Measurements from ENCODE around the gene SMARCB1.

Gene SMARCB1

DNA sequence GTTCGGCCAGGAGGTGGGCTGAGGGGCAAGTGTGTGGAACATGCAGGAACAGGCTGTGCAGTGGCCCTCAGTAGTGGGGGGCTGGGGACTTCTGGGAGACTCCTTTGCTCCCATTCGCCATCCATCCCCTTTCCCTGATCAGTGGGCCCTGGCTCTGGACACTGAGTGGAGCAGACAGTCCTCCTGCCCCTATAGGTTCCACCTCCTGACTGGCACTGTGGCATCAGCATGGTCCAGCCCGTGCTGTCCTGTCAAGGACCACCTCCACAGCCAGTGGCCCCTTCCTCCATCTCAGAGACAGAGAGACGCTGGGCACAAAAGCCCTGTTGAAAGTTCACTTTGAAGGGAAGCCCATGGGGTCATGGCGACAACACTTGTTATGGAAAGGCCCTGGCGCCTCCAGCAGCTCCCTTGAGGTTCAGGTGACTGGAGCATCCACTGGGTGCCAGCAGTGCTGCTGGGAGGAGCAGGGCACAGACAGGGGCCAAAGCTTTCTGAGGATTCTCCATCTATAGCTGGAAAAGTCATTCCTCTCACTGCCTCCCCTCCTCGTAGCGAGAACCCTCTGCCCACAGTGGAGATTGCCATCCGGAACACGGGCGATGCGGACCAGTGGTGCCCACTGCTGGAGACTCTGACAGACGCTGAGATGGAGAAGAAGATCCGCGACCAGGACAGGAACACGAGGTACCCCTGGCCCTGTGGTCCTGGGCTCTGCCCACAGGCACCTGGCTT lies 46.4 kb downstream of the SMARCB1 start:
- DNase-seq = peak; percentile 18

DNA sequence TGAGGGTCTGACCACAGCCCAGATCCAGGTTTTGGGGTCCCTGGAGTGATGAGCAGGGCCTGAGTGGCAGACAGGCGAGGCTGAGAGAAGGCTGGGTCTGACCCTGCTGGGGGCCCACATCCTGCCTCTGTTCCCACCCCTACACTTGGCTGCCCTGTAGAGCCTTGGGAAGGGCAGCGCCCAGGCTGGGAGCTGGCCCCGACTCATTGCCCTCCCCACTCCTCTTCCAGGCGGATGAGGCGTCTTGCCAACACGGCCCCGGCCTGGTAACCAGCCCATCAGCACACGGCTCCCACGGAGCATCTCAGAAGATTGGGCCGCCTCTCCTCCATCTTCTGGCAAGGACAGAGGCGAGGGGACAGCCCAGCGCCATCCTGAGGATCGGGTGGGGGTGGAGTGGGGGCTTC lies 47.1 kb downstream of the SMARCB1 start:
- DNase-seq = peak; percentile 29

DNA sequence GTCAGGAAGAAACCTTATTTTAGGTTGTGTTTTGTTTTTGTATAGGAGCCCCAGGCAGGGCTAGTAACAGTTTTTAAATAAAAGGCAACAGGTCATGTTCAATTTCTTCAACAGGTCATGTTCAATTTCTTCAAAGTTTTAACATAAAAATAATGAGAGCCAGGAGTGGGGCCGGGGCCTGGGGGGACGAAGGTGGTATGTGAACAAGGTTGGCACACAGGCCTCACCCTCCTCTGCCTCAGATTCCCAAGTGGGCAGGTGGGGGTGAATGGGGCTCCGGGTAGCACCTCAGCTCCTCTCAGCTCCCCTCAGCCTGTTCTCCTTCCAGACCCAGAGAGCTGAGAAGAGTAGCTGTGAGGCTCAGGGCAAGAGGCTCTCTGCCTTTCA lies 47.6 kb downstream of the SMARCB1 start:
- no peak for DNase-seq

DNA sequence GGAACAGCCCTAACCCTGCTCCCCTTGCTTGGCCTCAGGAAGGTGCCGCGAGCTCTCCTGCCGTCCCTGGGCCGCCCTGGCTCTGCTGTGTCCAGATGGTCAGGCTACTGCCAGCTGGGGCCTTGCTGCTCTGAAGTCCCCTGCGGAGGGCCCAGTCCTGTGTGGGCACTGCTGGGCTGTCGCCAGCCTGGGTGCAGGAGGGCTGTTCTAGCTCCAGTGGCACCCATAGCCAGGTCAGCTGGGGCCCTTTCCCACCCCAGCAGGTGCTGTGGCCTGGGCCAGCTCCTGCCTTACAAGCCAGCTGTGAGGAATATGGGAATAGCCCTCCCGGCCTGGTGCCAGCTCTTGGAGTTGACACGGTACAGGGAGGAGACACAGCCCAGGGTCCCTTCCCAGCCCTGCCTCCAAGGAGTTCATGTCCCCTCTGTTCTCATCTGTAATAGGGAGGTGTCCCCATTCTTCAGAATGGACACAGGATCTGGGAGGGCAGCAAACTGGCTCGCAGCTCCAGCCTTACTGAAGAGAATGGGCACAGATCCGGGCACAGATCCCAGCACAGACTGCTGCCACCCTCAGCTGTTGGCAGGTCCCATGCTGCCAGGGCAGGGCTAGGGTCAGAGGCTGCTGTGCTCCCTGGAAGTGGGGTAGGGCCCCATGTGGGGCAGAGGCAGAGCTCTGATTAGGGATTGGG lies 48.2 kb downstream of the SMARCB1 start:
- peak; percentile 45 for DNase-seq

DNA sequence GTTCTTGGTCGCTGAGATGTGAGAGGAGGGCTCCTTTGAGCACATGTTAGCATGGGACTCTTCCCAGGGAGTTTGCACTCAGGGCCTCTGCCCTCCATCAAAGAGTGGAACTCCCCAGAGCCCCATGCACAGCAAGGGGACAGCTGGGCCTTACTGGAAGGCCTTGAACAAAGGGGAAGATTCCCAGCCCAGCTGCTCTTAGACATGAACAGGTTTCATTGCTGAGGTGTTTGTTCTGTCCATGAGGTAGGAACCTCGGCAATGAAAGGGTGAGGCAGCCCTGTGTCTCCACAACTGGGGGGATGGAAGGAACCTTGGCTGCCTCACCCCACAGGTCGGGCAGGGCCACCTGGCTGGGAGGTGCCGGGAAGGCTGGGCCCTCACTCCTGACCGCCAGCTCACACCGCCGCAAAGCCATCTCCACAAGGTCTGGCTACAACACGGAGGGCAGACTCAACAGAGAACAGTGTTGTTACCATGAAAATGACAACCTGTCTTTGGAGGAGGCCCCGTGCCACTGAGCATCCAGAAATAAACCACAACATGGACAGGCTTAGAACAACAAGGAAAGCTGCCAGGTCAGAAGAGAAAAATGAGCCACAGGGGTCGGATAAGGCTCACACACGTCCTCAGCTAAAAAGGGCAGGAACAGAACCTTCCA lies 48.8 kb downstream of the SMARCB1 start:
- DNase-seq = no peak

DNA sequence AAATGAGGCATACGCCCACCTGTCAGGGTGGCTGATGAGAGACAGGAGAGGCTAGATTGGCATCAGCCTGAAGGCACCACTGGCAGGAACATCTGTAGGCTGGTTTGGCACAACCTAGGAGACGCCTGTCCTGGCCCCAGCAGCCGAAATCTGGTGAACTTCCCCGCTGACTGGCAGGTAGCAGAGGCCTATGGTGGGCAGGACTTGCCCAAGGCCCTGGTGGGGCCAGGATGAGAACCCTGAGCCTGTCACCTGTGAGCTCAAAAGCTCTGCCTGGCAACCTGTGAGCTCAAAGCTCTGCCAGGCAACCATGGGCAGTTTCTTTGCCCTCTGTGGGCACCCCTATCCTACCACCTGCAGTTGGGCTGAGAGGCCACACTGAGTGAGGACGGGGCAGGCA lies 49.5 kb downstream of the SMARCB1 start:
- no peak for DNase-seq

DNA sequence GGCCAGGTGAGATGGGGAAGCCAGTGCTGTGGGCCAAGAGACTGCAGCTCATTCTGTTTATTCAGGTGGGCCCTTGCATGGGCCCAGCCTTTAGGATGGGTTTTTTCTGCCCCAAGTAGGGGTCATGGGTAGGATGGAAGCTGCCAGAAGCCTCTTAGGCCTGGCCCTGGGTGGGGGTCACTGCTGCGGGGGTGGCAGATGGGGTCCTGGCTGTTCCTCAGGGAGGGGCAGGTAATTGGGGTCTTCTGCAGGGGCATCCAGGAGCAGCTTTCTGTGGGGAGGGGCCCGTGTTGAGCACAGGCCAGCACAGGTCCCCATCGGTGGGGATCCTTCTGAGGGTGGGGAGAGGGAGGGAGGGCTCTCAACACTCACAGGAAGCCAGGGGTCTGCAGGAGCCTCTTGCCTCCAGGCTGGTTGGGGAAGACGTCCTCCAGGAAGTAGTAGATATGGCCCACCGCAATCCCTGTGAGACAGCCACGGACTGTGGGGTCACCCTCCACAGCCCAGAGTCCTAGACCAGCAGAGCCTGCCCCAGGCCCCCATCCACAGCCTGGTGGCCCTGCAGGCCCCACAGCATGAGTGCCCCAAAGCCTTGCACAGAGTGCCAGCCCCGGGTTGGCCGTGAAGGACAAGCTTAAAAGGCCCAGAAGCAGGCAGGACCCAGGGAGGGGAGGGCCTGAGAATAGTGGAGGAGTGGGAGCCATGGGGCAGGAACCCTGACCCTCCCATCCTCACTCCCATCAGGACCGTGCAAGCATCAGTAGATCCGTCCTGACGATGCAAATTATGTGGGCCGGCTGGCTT lies 50.1 kb downstream of the SMARCB1 start:
- no peak for DNase-seq

DNA sequence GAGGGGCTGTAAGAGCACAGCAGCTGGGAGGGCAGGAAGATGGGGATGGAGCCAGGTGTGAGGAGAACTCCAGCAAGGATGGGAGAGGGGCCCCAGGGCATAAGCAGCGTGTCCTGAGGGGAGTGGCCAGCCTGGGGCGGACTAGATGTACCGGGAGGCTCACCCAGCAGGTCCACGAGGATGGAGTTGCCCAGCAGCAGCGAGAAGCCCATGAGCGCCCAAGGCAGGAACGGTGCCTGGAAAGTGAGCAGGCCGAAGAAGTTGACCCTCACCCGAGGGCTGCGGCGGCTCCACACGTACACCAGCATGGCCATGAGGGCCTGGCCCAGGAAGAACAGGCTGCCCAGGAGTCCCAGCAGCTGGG lies 50.7 kb downstream of the SMARCB1 start:
- no peak for DNase-seq

DNA sequence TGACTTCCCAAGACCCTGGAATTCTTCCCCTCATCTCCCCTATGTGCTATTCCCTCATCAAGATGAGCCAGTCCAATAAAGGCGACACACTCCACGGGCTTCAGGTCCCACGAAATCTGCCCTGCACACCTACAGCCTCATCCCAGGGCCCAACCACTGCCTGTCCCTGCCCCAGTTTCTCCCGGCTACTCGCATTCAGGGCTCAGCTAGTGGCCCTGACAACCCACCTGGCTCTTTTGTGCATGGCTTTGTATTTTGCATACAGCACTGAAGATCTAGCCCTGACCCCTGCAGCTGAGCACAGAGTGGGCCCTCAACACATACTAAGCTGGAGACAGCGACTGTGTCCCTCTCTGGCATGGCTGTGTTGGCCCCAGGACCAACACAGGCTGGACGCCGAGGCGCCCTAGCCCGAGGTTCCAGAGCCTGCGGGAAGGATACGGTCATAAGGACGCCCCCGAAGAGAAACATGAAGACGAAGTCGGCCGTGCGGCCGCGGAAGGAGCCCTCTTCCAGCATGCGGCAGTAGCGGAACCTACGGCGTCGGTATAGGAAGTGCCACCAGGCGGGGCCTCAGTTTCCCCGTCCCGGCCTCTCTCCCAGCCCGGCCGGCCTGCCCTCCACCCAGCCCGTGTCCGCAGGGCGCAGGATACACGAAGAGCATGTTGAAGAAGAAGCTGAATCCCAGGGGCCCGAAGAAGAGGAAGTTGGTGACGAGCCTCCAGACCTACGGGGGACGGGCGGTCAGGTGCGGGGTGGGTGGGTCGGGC lies 51.3 kb downstream of the SMARCB1 start:
- no peak for DNase-seq

DNA sequence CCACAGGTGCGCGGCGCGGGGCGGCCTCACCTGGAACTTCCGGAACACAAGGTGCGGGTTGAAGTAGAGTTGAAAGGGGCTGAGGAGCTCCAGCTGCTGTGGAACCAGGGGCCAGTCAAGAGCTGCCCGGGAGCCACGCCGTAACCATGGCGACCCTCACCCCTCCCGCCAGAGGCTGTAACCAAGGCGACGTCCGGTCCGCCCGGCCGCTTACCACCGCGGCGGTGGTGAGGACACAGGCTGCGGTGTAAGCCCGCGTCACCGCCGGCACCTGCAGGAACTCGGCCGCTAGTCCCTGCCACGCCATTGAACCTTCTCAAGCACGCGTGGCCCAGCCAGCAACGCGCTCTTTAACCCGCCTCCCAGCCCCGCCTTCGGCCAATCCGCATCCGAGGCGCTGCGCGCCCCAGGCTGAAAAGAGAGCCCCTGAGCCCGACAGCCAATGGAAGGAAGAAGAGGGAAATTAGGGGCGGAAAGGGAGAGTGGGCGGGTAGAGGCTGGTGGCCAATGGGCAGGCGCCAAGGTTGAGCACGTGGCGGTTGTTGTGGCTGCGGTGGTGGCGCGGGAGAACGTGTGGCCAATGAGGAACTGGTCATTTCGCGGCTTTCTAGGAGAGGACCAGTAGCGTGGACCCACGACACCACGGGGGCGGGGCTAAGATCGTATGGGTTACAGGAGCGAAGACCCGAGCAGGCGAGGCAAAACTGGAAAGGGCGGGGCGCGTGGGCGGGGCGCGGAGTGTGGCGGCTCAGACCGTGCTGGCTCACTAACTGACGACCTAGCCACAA lies 52.1 kb downstream of the SMARCB1 start, which contains the start of gene DERL3:
Gene DERL3 (minus strand): TSS at position 326 of the 788 bp plus-strand sequence. CDS start 19 bp downstream, at position 307.
- peak; percentile 98 for DNase-seq

DNA sequence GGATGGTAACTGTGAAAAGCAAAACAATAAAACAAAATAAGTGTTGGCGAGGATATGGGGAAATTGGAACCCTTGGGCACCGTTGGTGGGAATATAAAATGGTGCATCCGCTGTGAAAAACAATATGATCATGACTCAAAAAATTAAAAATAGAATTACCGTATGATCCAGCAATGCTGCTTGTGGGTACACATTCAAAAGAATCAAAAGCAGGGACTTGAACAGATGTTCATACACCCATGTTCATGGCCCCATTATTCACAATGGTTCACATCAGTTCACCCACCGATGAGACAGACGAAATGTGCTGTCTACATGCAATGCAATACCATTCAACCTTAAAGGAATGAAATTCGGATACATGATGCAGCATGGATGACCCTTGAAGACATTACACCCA lies 53.3 kb downstream of the SMARCB1 start:
- no peak for DNase-seq

DNA sequence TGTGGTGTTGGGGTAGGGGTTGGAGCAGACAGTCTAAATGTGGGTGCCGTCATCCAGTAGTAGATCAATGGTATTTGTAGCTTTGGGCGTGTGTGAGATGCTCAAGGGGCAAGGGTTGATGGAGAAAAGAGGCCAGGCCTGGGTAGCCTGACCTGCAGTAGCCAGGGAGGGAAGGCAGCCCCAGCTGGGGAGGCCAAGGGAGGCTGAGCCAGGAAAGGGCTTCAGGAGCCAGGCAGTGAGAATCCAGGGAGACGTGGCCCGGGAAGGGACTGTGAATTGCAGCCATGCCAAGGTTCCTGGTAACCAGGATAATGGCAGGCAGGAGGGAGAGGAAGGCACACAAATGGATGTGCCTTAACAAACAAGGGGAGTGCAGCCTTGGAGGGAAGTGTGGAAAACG lies 54.5 kb downstream of the SMARCB1 start:
- DNase-seq = no peak

DNA sequence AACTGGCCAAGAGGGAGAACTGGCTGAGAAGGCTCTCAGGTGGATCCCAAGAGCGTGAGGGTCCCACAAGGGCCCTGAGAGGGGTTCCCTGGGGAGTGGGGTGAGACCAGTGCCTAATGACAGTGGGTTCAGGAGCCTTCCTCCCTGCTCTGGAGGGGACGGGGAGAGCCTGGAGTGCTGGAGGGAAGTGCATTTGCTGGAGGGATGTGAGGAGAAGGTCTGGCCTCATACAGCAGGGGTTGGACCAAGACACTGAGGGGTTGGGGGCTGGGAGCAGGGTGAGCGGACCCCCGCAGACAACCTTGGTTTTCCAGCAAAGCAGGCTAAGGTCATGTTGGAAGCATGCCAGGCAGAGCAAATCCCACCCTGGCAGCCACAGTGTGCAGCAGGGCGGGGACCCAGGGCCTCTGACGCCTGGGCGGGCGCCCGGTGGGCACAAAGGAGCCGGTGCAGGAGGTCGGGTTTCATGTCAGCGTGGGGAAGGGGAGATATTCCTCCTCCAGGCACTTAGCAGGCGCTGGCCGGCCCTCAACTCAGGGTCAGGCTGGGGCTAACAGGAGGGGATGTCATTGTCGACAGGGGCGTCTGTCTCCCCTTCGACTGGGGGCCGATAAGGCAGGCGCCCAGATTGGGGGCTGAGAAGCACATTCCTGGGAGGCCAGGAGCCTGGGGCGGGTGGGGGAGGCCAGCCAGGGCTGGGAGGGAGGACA lies 55.1 kb downstream of the SMARCB1 start:
- DNase-seq = no peak

DNA sequence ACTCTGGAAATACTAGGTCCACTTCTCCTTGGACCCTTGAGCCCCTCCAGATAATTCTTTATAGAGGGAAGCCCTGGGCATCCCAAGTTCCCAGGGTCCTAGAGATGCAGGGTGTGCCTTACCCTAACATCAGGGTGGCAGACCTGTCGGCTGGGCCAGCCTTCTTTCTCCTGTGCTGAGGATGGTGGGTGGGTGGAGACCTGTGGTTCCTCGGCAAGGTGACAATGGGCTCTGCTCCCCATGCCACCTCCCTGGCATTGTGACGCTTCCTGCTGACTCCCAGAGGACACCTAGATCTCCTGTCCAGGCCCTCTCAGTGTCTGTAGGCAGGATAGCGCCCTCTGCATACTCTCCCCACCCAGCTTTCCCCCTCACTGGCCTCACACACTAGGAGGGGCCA lies 55.8 kb downstream of the SMARCB1 start:
- no peak for DNase-seq

DNA sequence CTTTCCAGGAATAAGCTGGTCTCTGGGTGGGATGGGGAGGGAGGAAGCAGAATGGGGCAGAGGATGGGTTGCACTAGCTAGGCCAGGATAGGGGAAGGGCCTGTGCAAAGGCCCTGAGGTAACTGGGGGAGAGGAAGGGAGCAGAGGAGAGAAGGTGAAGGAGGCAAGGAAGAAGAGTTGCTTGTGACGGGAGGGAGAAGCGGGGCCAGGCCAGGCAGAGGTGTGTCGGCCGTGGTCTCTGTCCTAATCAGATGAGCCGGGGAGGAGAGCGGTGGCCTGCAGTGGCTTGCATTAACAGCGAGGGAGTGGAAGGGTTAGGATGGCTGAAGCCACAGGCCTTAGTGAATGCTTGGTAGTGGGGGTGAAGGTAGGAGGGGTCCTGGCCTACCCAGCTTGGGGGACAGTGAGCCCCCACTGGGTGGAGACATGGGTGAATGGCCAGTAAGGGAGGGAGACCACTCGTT lies 58.0 kb downstream of the SMARCB1 start:
- no peak for DNase-seq

DNA sequence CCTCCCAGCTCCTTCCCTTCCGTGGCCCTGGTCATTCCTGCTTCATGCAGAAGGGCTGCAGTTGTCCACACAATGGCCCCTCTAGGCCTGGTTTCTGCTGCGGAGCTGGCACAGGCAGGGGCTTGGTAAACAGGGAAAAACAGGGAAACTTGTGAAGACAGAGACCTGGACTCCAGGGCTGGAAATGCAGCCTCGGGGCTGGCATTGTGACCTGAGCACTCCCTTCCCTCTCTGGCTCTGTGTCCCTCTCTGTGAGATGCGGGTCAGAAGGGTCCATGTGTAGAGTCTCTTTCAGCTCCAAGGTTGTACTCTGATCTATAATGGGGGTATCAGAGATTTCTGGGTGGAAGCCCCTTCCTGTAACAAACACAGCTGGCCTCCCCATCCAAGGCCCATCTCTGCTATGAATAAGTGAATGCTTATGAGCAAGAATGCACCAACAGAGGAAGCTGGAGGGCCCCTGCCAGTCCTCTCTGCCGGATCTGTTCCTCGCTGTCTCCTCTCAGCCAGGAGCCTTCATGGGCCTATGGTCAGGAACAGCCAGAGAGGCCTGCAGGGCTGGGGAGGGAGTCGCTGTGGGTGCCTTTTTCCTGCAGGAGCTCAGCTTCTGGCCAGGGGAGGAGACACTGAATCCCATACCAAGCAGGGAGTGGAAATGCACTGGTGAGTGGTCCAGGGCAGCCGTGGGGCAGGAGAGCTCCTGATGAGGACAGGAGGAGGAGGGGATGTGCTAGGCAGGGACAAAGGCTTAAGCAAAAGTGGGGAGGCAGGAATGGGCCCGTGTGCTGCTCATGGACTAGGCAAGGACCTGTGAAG lies 58.7 kb downstream of the SMARCB1 start:
- DNase-seq = no peak

DNA sequence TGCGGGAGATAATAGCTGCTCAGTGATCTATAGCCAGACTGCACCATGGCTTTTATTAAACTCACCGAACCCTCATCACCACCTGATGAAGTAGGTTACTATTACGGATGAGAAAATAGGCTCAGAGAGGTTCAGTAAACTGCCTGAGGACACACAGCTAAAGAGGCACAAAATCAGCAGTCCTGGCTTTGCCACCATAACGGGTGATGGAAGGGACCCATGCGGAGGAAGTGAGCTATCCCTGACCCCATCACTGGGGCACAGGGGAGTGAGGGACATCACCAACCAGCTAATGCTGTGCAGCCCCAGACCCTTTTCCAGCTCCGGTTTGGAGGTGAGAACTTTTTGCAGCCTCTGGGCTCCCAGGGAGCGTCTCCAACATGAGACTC lies 59.3 kb downstream of the SMARCB1 start:
- DNase-seq = no peak

DNA sequence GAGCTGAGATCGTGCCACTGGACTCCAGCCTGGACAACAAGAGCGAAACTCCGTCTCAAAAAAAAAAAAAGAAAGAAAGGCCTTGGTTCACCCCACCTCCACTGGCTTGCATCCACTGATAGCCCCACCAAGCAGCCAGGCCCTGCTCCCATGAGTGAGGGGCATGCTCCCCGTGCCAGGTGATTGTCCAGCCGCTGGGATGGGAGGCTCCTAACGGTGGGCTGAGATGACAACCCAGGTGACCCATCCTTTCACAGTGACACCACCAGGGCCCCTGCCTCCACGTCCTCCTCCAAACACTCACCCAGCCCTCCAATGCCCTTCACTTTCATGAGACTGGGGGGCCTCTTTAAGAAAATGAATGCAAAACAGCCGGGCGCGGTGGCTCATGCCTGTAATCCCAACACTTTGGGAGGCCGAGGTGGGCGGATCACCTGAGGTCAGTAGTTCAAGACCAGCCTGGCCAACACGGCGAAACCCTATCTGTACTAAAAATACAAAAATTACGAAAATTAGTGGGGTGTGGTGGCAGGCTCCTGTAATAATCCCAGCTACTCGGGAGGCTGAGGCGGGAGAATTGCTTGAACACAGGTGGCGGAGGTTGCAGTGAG lies 60.6 kb downstream of the SMARCB1 start:
- DNase-seq = no peak

All from femur (tissue), 1 donor.